Trophoblast cell (in vitro differentiated cells and primary cell): ENCODE data around the gene ANKRD39.
"Not testable (repeated sequence)": the region's sequence is repeated elsewhere in the genome, so short reads cannot be mapped to it uniquely, and the experiment has no call there.

ENCODE experiments used
- DNase-seq, 2 donors: peaks; one replicate each; pipeline ENCODE4 v3.0.0-alpha.2; 2016
- H2AFZ ChIP-seq: 2 replicates; pipeline ENCODE4 v1.6.1; 2013; ENCODE audit warnings: low read length, moderate library complexity, mild to moderate bottlenecking; ENCODE audit not compliant: insufficient read depth, poor library complexity
- H2AK5ac ChIP-seq: 2 replicates; pipeline ENCODE4 v1.6.1; 2013; ENCODE audit warnings: mild to moderate bottlenecking, low read length
- H2BK120ac ChIP-seq: 2 replicates; pipeline ENCODE4 v1.6.1; 2013; ENCODE audit warnings: low read length, mild to moderate bottlenecking, moderate library complexity; ENCODE audit not compliant: insufficient read depth, poor library complexity
- H2BK12ac ChIP-seq: 2 replicates; pipeline ENCODE4 v1.6.1; 2013; ENCODE audit warnings: mild to moderate bottlenecking, low read length, moderate library complexity
- H2BK5ac ChIP-seq: 2 replicates; pipeline ENCODE4 v1.6.1; 2013; ENCODE audit warnings: low read length, low read depth, moderate library complexity, mild to moderate bottlenecking; ENCODE audit not compliant: poor library complexity
- H3K14ac ChIP-seq: 2 replicates; pipeline ENCODE4 v1.6.1; 2013; ENCODE audit warnings: mild to moderate bottlenecking, low read length
- H3K18ac ChIP-seq: 2 replicates; pipeline ENCODE4 v1.6.1; 2013; ENCODE audit warnings: mild to moderate bottlenecking, low read length
- H3K23ac ChIP-seq: 2 replicates; pipeline ENCODE4 v1.6.1; 2013; ENCODE audit warnings: low read length
- H3K27ac ChIP-seq: 2 replicates; pipeline ENCODE4 v1.5.1; 2013; ENCODE audit warnings: low read depth, mild to moderate bottlenecking, inconsistent platforms, low read length, moderate library complexity
- H3K27me3 ChIP-seq: 2 replicates; pipeline ENCODE4 v1.6.1; 2013; ENCODE audit warnings: inconsistent platforms, mild to moderate bottlenecking, low read length, moderate library complexity; ENCODE audit not compliant: insufficient read depth
- H3K36me3 ChIP-seq, 2 experiments: 1 replicate in 1 of 2; 2 replicates in 1 of 2; pipeline ENCODE4 v1.6.1; 2013; ENCODE audit warnings: low read length in 2 of 2, mild to moderate bottlenecking in 2 of 2, moderate library complexity in 1 of 2; ENCODE audit not compliant: insufficient read depth in 2 of 2, control insufficient read depth in 1 of 2
- H3K4ac ChIP-seq: 2 replicates; pipeline ENCODE4 v1.6.1; 2013; ENCODE audit warnings: low read depth, mild to moderate bottlenecking, low read length, moderate library complexity
- H3K4me1 ChIP-seq, 2 experiments: 1 replicate in 1 of 2; 2 replicates in 1 of 2; pipeline ENCODE4 v1.6.1; 2013; ENCODE audit warnings: low read length in 2 of 2, mild to moderate bottlenecking in 2 of 2, moderate library complexity in 1 of 2; ENCODE audit not compliant: insufficient read depth in 2 of 2, control insufficient read depth in 1 of 2
- H3K4me2 ChIP-seq: 2 replicates; pipeline ENCODE4 v1.6.1; 2013; ENCODE audit warnings: inconsistent platforms, mild to moderate bottlenecking, low read length, moderate library complexity
- H3K4me3 ChIP-seq: 2 replicates; pipeline ENCODE4 v1.5.1; 2013; ENCODE audit warnings: mild to moderate bottlenecking, low read depth, low read length, inconsistent platforms
- H3K79me1 ChIP-seq: one replicate; pipeline ENCODE4 v1.6.1; 2013; ENCODE audit warnings: low read length
- H3K79me2 ChIP-seq: 2 replicates; pipeline ENCODE4 v1.6.1; 2013; ENCODE audit warnings: low read length, mild to moderate bottlenecking; ENCODE audit not compliant: control insufficient read depth, insufficient read depth, poor library complexity
- H3K9ac ChIP-seq: 2 replicates; pipeline ENCODE4 v1.6.1; 2013; ENCODE audit warnings: mild to moderate bottlenecking, low read length
- H3K9me3 ChIP-seq: 2 replicates; pipeline ENCODE4 v1.6.1; 2013; ENCODE audit warnings: low read depth, mild to moderate bottlenecking, control low read depth, inconsistent platforms, low read length; ENCODE audit not compliant: insufficient read depth
- H4K12ac ChIP-seq: 2 replicates; pipeline ENCODE4 v1.6.1; 2013; ENCODE audit warnings: low read depth, mild to moderate bottlenecking, low read length, moderate library complexity
- H4K8ac ChIP-seq: 2 replicates; pipeline ENCODE4 v1.6.1; 2013; ENCODE audit warnings: low read depth, mild to moderate bottlenecking, low read length, moderate library complexity
- H4K91ac ChIP-seq: one replicate; pipeline ENCODE4 v1.6.1; 2013; ENCODE audit warnings: low read depth, mild to moderate bottlenecking, low read length, moderate library complexity
- WGBS: extraction: QIAGEN DNeasy Blood & Tissue Kit; methylation state at CpG from one replicate; pipeline ENCODE4 v1.1.7; 2013; ENCODE audit warnings: missing lambda C conversion rate; ENCODE audit not compliant: insufficient read length, insufficient coverage; ENCODE audit errors: extremely low coverage; 5-methylcytosine and 5-hydroxymethylcytosine counted together

The ANKRD39 gene

GRCh38 chr2:96807127-96807471 lies 50.7 kb downstream of the ANKRD39 start:
- Histone ChIP-seq H3K4me2 (no peak overlapping the region), H4K91ac (no peak overlapping the region), H3K4me3 (no peak overlapping the region), H3K9ac (no peak overlapping the region), H4K12ac (no peak overlapping the region), H3K4ac (no peak overlapping the region), H3K27ac (no peak overlapping the region), H3K79me2 (no peaks in the 10 kb centered on the region), H3K18ac (no peak overlapping the region), H2BK5ac (no peak overlapping the region), H3K23ac (no peak overlapping the region), H2AK5ac (no peak overlapping the region), H3K9me3 (peaks cover 3% of the 10 kb centered on the region), H2AFZ (no peak overlapping the region), H3K36me3 (peaks cover 11 to 21% of the 10 kb centered on the region in 2 experiments), H2BK120ac (no peak overlapping the region), H2BK12ac (no peak overlapping the region), H3K27me3 (no peaks in the 10 kb centered on the region), H3K14ac (no peak overlapping the region), H3K79me1 (no peaks in the 10 kb centered on the region), H4K8ac (no peak overlapping the region), H3K4me1 (no peaks in the 10 kb centered on the region)
- DNase-seq = no peak
- no CpG with 5 or more reads among the region's 10 CpGs for WGBS

GRCh38 chr2:96806468-96807126 lies 51.2 kb downstream of the ANKRD39 start:
- Histone ChIP-seq H3K36me3 (peaks cover 12 to 26% of the 10 kb centered on the region in 2 experiments), H4K8ac (no peak overlapping the region), H3K27ac (no peak overlapping the region), H4K91ac (no peak overlapping the region), H3K4ac (no peak overlapping the region), H2BK12ac (no peak overlapping the region), H3K79me1 (no peaks in the 10 kb centered on the region), H3K4me3 (no peak overlapping the region), H3K4me2 (no peak overlapping the region), H3K23ac (no peak overlapping the region), H3K14ac (no peak overlapping the region), H2AK5ac (no peak overlapping the region), H2AFZ (no peak overlapping the region), H3K4me1 (no peaks in the 10 kb centered on the region), H2BK5ac (no peak overlapping the region), H2BK120ac (no peak overlapping the region), H3K9ac (no peak overlapping the region), H3K9me3 (peaks cover 3% of the 10 kb centered on the region), H3K18ac (no peak overlapping the region), H4K12ac (no peak overlapping the region), H3K79me2 (no peaks in the 10 kb centered on the region), H3K27me3 (no peaks in the 10 kb centered on the region)
- WGBS = no CpG with 5 or more reads among the region's 23 CpGs
- DNase-seq = no peak

GRCh38 chr2:96805946-96806345 lies 51.9 kb downstream of the ANKRD39 start:
- H3K14ac ChIP-seq, H3K4ac ChIP-seq, H4K91ac ChIP-seq, H4K12ac ChIP-seq, H2AK5ac ChIP-seq, H2AFZ ChIP-seq, H3K9ac ChIP-seq, H2BK120ac ChIP-seq, H3K79me1 ChIP-seq, H3K27me3 ChIP-seq, H4K8ac ChIP-seq, DNase-seq, H3K18ac ChIP-seq, H2BK5ac ChIP-seq, H3K9me3 ChIP-seq, H3K4me2 ChIP-seq, H3K79me2 ChIP-seq, H3K27ac ChIP-seq, H3K4me1 ChIP-seq, H3K4me3 ChIP-seq, H3K23ac ChIP-seq, H2BK12ac ChIP-seq: not testable (repeated sequence)
- peaks cover 16 to 27% of the 10 kb centered on the region in 2 experiments for H3K36me3 ChIP-seq
- no CpG with 5 or more reads among the region's 20 CpGs for WGBS

- no peaks in the 10 kb centered on the region for H3K79me2 ChIP-seq
- peaks cover 3% of the 10 kb centered on the region for H3K9me3 ChIP-seq
- H3K27ac ChIP-seq = no peak overlapping the region
- no peak overlapping the region for H3K4ac ChIP-seq
- H3K36me3 ChIP-seq = peaks cover 19 to 23% of the 10 kb centered on the region in 2 experiments
- no peak overlapping the region for H2BK12ac ChIP-seq
- DNase-seq = no peak
- peaks cover 3 to 4% of the 10 kb centered on the region in 2 experiments for H3K4me1 ChIP-seq
- H3K9ac ChIP-seq = no peak overlapping the region
- no peak overlapping the region for H4K91ac ChIP-seq
- H3K4me2 ChIP-seq = no peak overlapping the region
- H2BK5ac ChIP-seq = no peak overlapping the region
- no peak overlapping the region for H3K4me3 ChIP-seq
- H4K12ac ChIP-seq = no peak overlapping the region
- no peak overlapping the region for H2AK5ac ChIP-seq
- no peak overlapping the region for H3K23ac ChIP-seq
- no peak overlapping the region for H3K14ac ChIP-seq
- no peak overlapping the region for H3K18ac ChIP-seq
- H4K8ac ChIP-seq = no peak overlapping the region
- no peaks in the 10 kb centered on the region for H3K27me3 ChIP-seq
- no peak overlapping the region for H2BK120ac ChIP-seq
- no peak overlapping the region for H2AFZ ChIP-seq
- H3K79me1 ChIP-seq = peaks cover 3% of the 10 kb centered on the region
Measured at GRCh38 chr2:96804986-96805385, 52.8 kb downstream of the ANKRD39 start.
